HepG2 (cell line): ENCODE results near the gene PPP2R5B. TPM values are rescaled to one million over a fixed set of nuclear protein-coding genes. Genes with fewer than 3 reads are reported as not detected.

ENCODE experiments used
- ATF4 ChIP-seq, 2 experiments: fragments of 450-650 bp in 1 of 2; sonication (generic) in 1 of 2; formaldehyde crosslinking; IDR thresholded peaks; 2 replicates each; pipeline versions ENCODE4 v1.5.0 to v1.8.0; 2020 to 2022; ENCODE audit warnings: mild to moderate bottlenecking in 1 of 2, missing genetic modification reagents in 1 of 2
- DZIP1 ChIP-seq: sonication (generic); formaldehyde crosslinking; IDR thresholded peaks from 2 replicates; pipeline ENCODE4 v1.5.0; 2020; ENCODE audit warnings: mild to moderate bottlenecking, missing genetic modification reagents
- EP300 ChIP-seq, 3 experiments: sonication (generic) in 1 of 3; formaldehyde crosslinking in 1 of 3; IDR thresholded peaks; 2 replicates each; pipeline versions ENCODE4 v1.5.1 to v1.6.1; 2011 to 2020; ENCODE audit warnings: low read depth in 2 of 3, low read length in 2 of 3, borderline replicate concordance in 1 of 3, improper control_type of control experiment in 1 of 3, mild to moderate bottlenecking in 1 of 3, missing genetic modification reagents in 1 of 3, moderate library complexity in 1 of 3
- GZF1 ChIP-seq: sonication (generic); formaldehyde crosslinking; IDR thresholded peaks from 2 replicates; pipeline ENCODE4 v1.5.1; 2020; ENCODE audit warnings: mild to moderate bottlenecking, missing genetic modification reagents
- HOXD1 ChIP-seq: sonication (generic); formaldehyde crosslinking; IDR thresholded peaks from 2 replicates; pipeline ENCODE4 v1.5.0; 2020; ENCODE audit warnings: missing genetic modification reagents
- KDM2A ChIP-seq: sonication (generic); formaldehyde crosslinking; IDR thresholded peaks from 2 replicates; pipeline ENCODE4 v1.4.0; 2020; ENCODE audit warnings: low read depth, missing genetic modification reagents, borderline replicate concordance
- MTA1 ChIP-seq: sonication (generic); formaldehyde crosslinking; IDR thresholded peaks from 2 replicates; pipeline ENCODE4 v1.4.0; 2020; ENCODE audit warnings: missing genetic modification reagents, mild to moderate bottlenecking, borderline replicate concordance
- MYC ChIP-seq: sonication (generic); formaldehyde crosslinking; IDR thresholded peaks from 2 replicates; pipeline ENCODE4 v1.9.0; 2021; ENCODE audit warnings: missing genetic modification reagents, borderline replicate concordance
- NCOA1 ChIP-seq: sonication (generic); formaldehyde crosslinking; IDR thresholded peaks from 2 replicates; pipeline ENCODE4 v1.9.0; 2021; ENCODE audit warnings: missing genetic modification reagents
- PHF21A ChIP-seq: sonication (generic); formaldehyde crosslinking; IDR thresholded peaks from 2 replicates; pipeline ENCODE4 v1.5.0; 2020; ENCODE audit warnings: mild to moderate bottlenecking, missing genetic modification reagents
- PHF8 ChIP-seq: sonication (generic); formaldehyde crosslinking; IDR thresholded peaks from 2 replicates; pipeline ENCODE4 v1.5.0; 2020; ENCODE audit warnings: missing genetic modification reagents
- SOX13 ChIP-seq, 3 experiments: fragments of 450-650 bp in 1 of 3; sonication (generic) in 1 of 3; formaldehyde crosslinking in 1 of 3; IDR thresholded peaks in 2 of 3; conservative IDR thresholded peaks in 1 of 3; 2 replicates each; pipeline versions ENCODE4 v1.5.0 to v1.6.1; 2016 to 2020; ENCODE audit warnings: antibody characterized with exemption in 1 of 3, mild to moderate bottlenecking in 1 of 3, missing compliant biosample characterization in 1 of 3, missing genetic modification reagents in 1 of 3, moderate library complexity in 1 of 3
- THRA ChIP-seq: sonication (generic); formaldehyde crosslinking; IDR thresholded peaks from 2 replicates; pipeline ENCODE4 v1.4.0; 2020; ENCODE audit warnings: missing genetic modification reagents, borderline replicate concordance
- ZFP1 ChIP-seq: IDR thresholded peaks from 2 replicates; pipeline ENCODE4 v1.6.1; 2016
- ZMAT5 ChIP-seq: sonication (generic); formaldehyde crosslinking; IDR thresholded peaks from 2 replicates; pipeline ENCODE4 v1.5.0; 2020; ENCODE audit warnings: mild to moderate bottlenecking, low read depth, missing genetic modification reagents, borderline replicate concordance
- ZNF33B ChIP-seq: sonication (generic); formaldehyde crosslinking; IDR thresholded peaks from 2 replicates; pipeline ENCODE4 v1.5.1; 2020; ENCODE audit warnings: mild to moderate bottlenecking, missing genetic modification reagents
- ZNF451 ChIP-seq: sonication (generic); formaldehyde crosslinking; IDR thresholded peaks from 2 replicates; pipeline ENCODE4 v1.5.0; 2020; ENCODE audit warnings: mild to moderate bottlenecking, missing genetic modification reagents
- ZNF556 ChIP-seq: sonication (generic); formaldehyde crosslinking; IDR thresholded peaks from 2 replicates; pipeline ENCODE4 v1.4.0; 2020; ENCODE audit warnings: mild to moderate bottlenecking, missing genetic modification reagents, borderline replicate concordance
- polyA plus RNA-seq, 8 experiments: library from polyadenylated mRNA; depleted of rRNA in 3 of 8; stranded (reverse) in 7 of 8; unstranded in 1 of 8; fragments of >200 nt; fragmentation: Illumina TruSeq in 4 of 8; extraction: Trizol in 4 of 8; gene quantifications; 2 replicates each; pipeline versions ENCODE4 v1.2.1 to v1.2.3, GENCODE V29; 2011 to 2016; ENCODE audit warnings: low read depth in 4 of 8, missing spikeins in 1 of 8, mixed read lengths in 1 of 8; ENCODE audit not compliant: insufficient read depth in 1 of 8
- total RNA-seq, 5 experiments: library from RNA; depleted of rRNA; stranded (reverse); fragments of >200 nt; fragmentation: Illumina TruSeq; extraction: Trizol; gene quantifications; 2 replicates each; pipeline ENCODE4 v1.2.3, GENCODE V29; 2016; ENCODE audit warnings: low read depth in 1 of 5
- TF ChIP-seq, protein P1 (sequence below): sonication (generic); formaldehyde crosslinking; IDR thresholded peaks from 2 replicates; pipeline ENCODE4 v1.4.0; 2020; ENCODE audit warnings: missing genetic modification reagents
- TF ChIP-seq, protein P2 (sequence below): sonication (generic); formaldehyde crosslinking; IDR thresholded peaks from 2 replicates; pipeline ENCODE4 v1.5.0; 2020; ENCODE audit warnings: missing genetic modification reagents

PPP2R5B gene
- total and polyA plus RNA-seq, 2 of the 13 experiments (the other 11 are each of a cell fraction or from before 2014, with no cell fraction given), result 2.3 to 8.3 TPM

GRCh38 chr11:64891215-64891848 lies 33.2 kb upstream of the PPP2R5B start (continued):
- TF ChIP-seq MTA1 (CRISPR knock-in tag) (peak; percentile 30; the same call in 1 of the 2 replicates), SOX13 (IDR thresholded peaks at IDR 0.05) (no peak), SOX13 (CRISPR knock-in tag; conservative IDR thresholded peaks at IDR 0.05 in 1 of 2, IDR thresholded peaks at IDR 0.05 in 1 of 2) (no peak), ATF4 (CRISPR knock-in tag; IDR thresholded peaks at IDR 0.05) (no peak), MYC (CRISPR knock-in tag) (no peak), GZF1 (CRISPR knock-in tag) (no peak), HOXD1 (CRISPR knock-in tag) (no peak), NCOA1 (CRISPR knock-in tag) (no peak), EP300 (IDR thresholded peaks at IDR 0.05; ENCODE audit: low read depth in 2 of 2, low read length in 2 of 2) (no peak), EP300 (CRISPR knock-in tag; IDR thresholded peaks at IDR 0.05; ENCODE audit: borderline replicate concordance) (no peak), PHF8 (CRISPR knock-in tag) (no peak), ZMAT5 (CRISPR knock-in tag) (no peak), THRA (CRISPR knock-in tag) (0 out of 2 replicates have a peak, but pooled peaks have one; percentile 24), ZNF451 (no peak), ZNF556 (no peak; the same call in 1 of the 2 replicates), ZFP1 (no peak), DZIP1 (CRISPR knock-in tag) (no peak), PHF21A (CRISPR knock-in tag) (peak; percentile 63), ZNF33B (CRISPR knock-in tag) (no peak), KDM2A (CRISPR knock-in tag) (no peak)
- TF ChIP-seq, protein P1, sequence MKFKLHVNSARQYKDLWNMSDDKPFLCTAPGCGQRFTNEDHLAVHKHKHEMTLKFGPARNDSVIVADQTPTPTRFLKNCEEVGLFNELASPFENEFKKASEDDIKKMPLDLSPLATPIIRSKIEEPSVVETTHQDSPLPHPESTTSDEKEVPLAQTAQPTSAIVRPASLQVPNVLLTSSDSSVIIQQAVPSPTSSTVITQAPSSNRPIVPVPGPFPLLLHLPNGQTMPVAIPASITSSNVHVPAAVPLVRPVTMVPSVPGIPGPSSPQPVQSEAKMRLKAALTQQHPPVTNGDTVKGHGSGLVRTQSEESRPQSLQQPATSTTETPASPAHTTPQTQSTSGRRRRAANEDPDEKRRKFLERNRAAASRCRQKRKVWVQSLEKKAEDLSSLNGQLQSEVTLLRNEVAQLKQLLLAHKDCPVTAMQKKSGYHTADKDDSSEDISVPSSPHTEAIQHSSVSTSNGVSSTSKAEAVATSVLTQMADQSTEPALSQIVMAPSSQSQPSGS (CRISPR knock-in tag), result no peak
- TF ChIP-seq, protein P2, sequence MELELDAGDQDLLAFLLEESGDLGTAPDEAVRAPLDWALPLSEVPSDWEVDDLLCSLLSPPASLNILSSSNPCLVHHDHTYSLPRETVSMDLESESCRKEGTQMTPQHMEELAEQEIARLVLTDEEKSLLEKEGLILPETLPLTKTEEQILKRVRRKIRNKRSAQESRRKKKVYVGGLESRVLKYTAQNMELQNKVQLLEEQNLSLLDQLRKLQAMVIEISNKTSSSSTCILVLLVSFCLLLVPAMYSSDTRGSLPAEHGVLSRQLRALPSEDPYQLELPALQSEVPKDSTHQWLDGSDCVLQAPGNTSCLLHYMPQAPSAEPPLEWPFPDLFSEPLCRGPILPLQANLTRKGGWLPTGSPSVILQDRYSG (CRISPR knock-in tag), result no peak
